ENCODE data around the gene STRN4. TPM values are rescaled to one million over a fixed set of nuclear protein-coding genes. Genes with fewer than 3 reads are reported as not detected.

STRN4 gene
- total and polyA plus RNA-seq, 2 donors (not counting 1 experiment from before 2014, with no cell fraction given): 33.7 to 56.0 TPM

DNA sequence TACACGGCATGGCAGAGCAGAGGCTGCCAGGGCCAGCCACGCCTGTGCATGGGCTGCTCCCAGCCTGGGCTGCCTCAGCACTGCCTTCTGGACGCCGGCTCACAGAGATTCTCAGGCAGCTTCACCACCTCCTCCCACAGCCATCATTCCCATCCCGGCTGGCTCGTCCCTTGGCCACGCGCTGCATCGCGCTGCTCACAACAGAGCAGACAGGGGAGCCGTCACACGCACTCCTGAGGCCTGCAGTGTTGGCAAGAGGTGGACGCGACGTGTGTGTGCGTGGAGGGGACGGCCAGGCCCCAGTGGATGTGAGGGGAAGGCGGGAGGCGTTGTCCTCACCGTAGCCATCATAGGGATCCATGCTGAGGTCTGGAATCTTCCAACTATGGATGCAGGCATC, 21.8 kb downstream of the STRN4 start:
- TF ChIP-seq, protein P1, sequence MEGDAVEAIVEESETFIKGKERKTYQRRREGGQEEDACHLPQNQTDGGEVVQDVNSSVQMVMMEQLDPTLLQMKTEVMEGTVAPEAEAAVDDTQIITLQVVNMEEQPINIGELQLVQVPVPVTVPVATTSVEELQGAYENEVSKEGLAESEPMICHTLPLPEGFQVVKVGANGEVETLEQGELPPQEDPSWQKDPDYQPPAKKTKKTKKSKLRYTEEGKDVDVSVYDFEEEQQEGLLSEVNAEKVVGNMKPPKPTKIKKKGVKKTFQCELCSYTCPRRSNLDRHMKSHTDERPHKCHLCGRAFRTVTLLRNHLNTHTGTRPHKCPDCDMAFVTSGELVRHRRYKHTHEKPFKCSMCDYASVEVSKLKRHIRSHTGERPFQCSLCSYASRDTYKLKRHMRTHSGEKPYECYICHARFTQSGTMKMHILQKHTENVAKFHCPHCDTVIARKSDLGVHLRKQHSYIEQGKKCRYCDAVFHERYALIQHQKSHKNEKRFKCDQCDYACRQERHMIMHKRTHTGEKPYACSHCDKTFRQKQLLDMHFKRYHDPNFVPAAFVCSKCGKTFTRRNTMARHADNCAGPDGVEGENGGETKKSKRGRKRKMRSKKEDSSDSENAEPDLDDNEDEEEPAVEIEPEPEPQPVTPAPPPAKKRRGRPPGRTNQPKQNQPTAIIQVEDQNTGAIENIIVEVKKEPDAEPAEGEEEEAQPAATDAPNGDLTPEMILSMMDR (conservative IDR thresholded peaks at IDR 0.05 in 1 of 2, IDR thresholded peaks at IDR 0.05 in 1 of 2; ENCODE audit: low read depth in 1 of 2, low read length in 2 of 2): no peak
- TF ChIP-seq EZH2 (IDR thresholded peaks at IDR 0.05; ENCODE audit: low read length, missing control alignments): no peak
- H3K9ac ChIP-seq (ENCODE audit: insufficient read depth, low read length): no peak overlapping the region
- no peak overlapping the region for H3K4me2 ChIP-seq (ENCODE audit: extremely low read depth, insufficient read depth, low read length)
- H3K9me3 ChIP-seq (ENCODE audit: control insufficient read depth, insufficient read depth, low read depth, low read length): no peaks in the 10 kb centered on the region
- H3K4me1 ChIP-seq (ENCODE audit: control insufficient read depth, extremely low read depth, insufficient read depth, low read length): no peaks in the 10 kb centered on the region
- H3K36me3 ChIP-seq (ENCODE audit: control insufficient read depth, insufficient read depth, low read length): peaks cover 56% of the 10 kb centered on the region
- no peak overlapping the region for H2AFZ ChIP-seq (ENCODE audit: low read length)
- H3K79me2 ChIP-seq (ENCODE audit: control insufficient read depth, insufficient read depth, low read length): peaks cover 6% of the 10 kb centered on the region
- H3K27me3 ChIP-seq (ENCODE audit: control insufficient read depth, insufficient read depth, low read length): no peaks in the 10 kb centered on the region
- no peak overlapping the region for H3K27ac ChIP-seq (ENCODE audit: insufficient read depth, low read length)
- no peaks in the 10 kb centered on the region for H4K20me1 ChIP-seq (ENCODE audit: control insufficient read depth, extremely low read depth, insufficient read depth, low read length)
- DNase-seq (ENCODE audit: low read depth in 2 of 2): no peak
- H3K4me3 ChIP-seq (replicated peaks in 1 of 4; ENCODE audit: control extremely low read depth in 1 of 4, insufficient read depth in 1 of 4, low read depth in 3 of 4, low read length in 4 of 4): no peak overlapping the region

DNA sequence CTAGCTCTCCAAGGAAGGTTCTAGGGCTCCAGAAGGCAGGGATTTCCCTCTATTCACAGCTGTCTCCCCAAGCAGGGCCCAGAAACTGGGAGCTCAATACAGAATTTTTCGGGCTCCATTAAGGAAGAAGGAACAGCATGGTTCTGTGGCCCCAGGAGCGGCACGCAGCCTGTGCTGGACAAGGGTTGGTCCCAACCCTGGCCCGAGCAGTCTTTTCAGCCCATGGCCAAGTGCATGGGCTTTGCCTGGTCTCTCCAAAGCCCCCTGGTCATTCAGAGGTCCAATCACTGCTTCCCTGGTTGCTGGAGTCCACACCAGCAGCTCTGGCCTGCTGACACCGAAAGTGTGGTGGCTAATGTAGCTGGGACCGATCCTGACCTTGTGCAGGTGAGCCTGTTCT, 22.8 kb downstream of the STRN4 start:
- H3K9me3 ChIP-seq (ENCODE audit: control insufficient read depth, insufficient read depth, low read depth, low read length): no peaks in the 10 kb centered on the region
- H3K9ac ChIP-seq (ENCODE audit: insufficient read depth, low read length): no peak overlapping the region
- no peak overlapping the region for H2AFZ ChIP-seq (ENCODE audit: low read length)
- no peaks in the 10 kb centered on the region for H3K27me3 ChIP-seq (ENCODE audit: control insufficient read depth, insufficient read depth, low read length)
- no peaks in the 10 kb centered on the region for H4K20me1 ChIP-seq (ENCODE audit: control insufficient read depth, extremely low read depth, insufficient read depth, low read length)
- no peak for DNase-seq (ENCODE audit: low read depth in 2 of 2)
- H3K4me2 ChIP-seq (ENCODE audit: extremely low read depth, insufficient read depth, low read length): no peak overlapping the region
- TF ChIP-seq EZH2 (IDR thresholded peaks at IDR 0.05; ENCODE audit: low read length, missing control alignments): no peak
- TF ChIP-seq, protein P1 (conservative IDR thresholded peaks at IDR 0.05 in 1 of 2, IDR thresholded peaks at IDR 0.05 in 1 of 2; ENCODE audit: low read depth in 1 of 2, low read length in 2 of 2): no peak
- H3K4me1 ChIP-seq (ENCODE audit: control insufficient read depth, extremely low read depth, insufficient read depth, low read length): no peaks in the 10 kb centered on the region
- H3K27ac ChIP-seq (ENCODE audit: insufficient read depth, low read length): no peak overlapping the region
- H3K4me3 ChIP-seq (replicated peaks in 1 of 4; ENCODE audit: control extremely low read depth in 1 of 4, insufficient read depth in 1 of 4, low read depth in 3 of 4, low read length in 4 of 4): no peak overlapping the region
- peaks cover 49% of the 10 kb centered on the region for H3K36me3 ChIP-seq (ENCODE audit: control insufficient read depth, insufficient read depth, low read length)
- peaks cover 2% of the 10 kb centered on the region for H3K79me2 ChIP-seq (ENCODE audit: control insufficient read depth, insufficient read depth, low read length)

DNA sequence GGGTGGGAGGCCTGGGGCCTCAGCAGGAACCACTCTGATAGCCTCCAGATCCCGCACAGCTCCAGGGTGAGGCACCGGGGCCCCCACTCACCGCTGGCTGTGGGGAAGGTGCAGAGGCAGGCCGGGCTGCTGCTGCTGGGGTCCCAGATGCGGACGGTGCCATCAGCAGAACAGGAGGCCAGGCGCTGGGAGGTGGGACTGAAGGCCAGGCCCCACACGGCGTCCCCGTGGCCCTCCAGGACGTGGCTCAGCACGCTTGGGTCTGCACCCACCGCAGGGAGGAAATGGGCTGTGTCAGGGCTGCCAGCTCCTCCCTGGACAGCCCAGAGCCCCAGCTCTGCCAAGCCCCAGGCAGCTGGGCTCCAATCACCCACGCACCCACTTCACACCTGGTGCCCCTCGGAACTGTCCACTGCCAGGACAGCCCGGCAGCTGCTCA, 23.2 kb downstream of the STRN4 start:
- no peak for DNase-seq (ENCODE audit: low read depth in 2 of 2)
- Histone ChIP-seq H3K9ac (ENCODE audit: insufficient read depth, low read length) (no peak overlapping the region), H3K4me1 (ENCODE audit: control insufficient read depth, extremely low read depth, insufficient read depth, low read length) (no peaks in the 10 kb centered on the region), H3K4me2 (ENCODE audit: extremely low read depth, insufficient read depth, low read length) (no peak overlapping the region), H3K79me2 (ENCODE audit: control insufficient read depth, insufficient read depth, low read length) (no peaks in the 10 kb centered on the region), H3K9me3 (ENCODE audit: control insufficient read depth, insufficient read depth, low read depth, low read length) (no peaks in the 10 kb centered on the region), H4K20me1 (ENCODE audit: control insufficient read depth, extremely low read depth, insufficient read depth, low read length) (no peaks in the 10 kb centered on the region), H3K27ac (ENCODE audit: insufficient read depth, low read length) (no peak overlapping the region), H3K36me3 (ENCODE audit: control insufficient read depth, insufficient read depth, low read length) (peaks cover 49% of the 10 kb centered on the region), H2AFZ (ENCODE audit: low read length) (no peak overlapping the region), H3K27me3 (ENCODE audit: control insufficient read depth, insufficient read depth, low read length) (no peaks in the 10 kb centered on the region), H3K4me3 (replicated peaks in 1 of 4; ENCODE audit: control extremely low read depth in 1 of 4, insufficient read depth in 1 of 4, low read depth in 3 of 4, low read length in 4 of 4) (no peak overlapping the region)
- TF ChIP-seq EZH2 (IDR thresholded peaks at IDR 0.05; ENCODE audit: low read length, missing control alignments): no peak
- TF ChIP-seq, protein P1 (conservative IDR thresholded peaks at IDR 0.05 in 1 of 2, IDR thresholded peaks at IDR 0.05 in 1 of 2; ENCODE audit: low read depth in 1 of 2, low read length in 2 of 2): no peak

All from fibroblast of lung (primary cell).